ENCODE measurements around the gene DNAH10.

Gene DNAH10

DNA sequence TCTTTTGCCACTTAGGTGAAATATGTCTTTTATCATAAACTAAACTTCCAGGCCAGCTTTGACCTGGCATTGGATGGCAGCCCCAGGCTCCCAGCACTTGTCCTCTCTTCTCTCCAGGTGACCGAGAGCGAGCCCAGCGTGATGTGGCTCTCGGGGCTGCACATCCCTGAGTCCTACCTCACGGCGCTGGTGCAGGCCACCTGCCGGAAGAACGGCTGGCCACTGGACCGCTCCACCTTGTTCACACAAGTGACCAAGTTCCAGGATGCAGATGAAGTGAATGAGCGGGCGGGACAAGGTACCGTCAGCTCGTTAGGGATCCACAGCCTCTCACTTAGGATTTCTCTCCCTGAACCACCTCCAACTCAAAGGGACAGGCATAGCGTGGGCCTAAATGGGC lies 171.1 kb downstream of the DNAH10 start:
- no peak for TF ChIP-seq ZBTB1 (tag by site-specific recombination; IDR thresholded peaks at IDR 0.05)
- TF ChIP-seq, protein P1, sequence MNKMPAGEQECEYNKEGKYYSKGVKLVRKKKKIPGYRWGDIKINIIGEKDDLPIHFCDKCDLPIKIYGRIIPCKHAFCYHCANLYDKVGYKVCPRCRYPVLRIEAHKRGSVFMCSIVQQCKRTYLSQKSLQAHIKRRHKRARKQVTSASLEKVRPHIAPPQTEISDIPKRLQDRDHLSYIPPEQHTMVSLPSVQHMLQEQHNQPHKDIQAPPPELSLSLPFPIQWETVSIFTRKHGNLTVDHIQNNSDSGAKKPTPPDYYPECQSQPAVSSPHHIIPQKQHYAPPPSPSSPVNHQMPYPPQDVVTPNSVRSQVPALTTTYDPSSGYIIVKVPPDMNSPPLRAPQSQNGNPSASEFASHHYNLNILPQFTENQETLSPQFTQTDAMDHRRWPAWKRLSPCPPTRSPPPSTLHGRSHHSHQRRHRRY (tag by site-specific recombination; IDR thresholded peaks at IDR 0.05) = no peak
- no peak for TF ChIP-seq ZNF423 (tag by site-specific recombination; IDR thresholded peaks at IDR 0.05)
- no peak for TF ChIP-seq ZNF416 (tag by site-specific recombination; IDR thresholded peaks at IDR 0.05)
- TF ChIP-seq ZNF514 (tag by site-specific recombination; IDR thresholded peaks at IDR 0.05) = no peak
- no peak for TF ChIP-seq ZNF501 (tag by site-specific recombination; IDR thresholded peaks at IDR 0.05)
- no peak for TF ChIP-seq ZNF292 (tag by site-specific recombination; IDR thresholded peaks at IDR 0.05; ENCODE audit: borderline replicate concordance, low read depth)
- no peak for TF ChIP-seq ZNF426 (tag by site-specific recombination; IDR thresholded peaks at IDR 0.05)
- no peak for TF ChIP-seq OSR2 (tag by site-specific recombination; IDR thresholded peaks at IDR 0.05)
- TF ChIP-seq ZNF311 (tag by site-specific recombination; IDR thresholded peaks at IDR 0.05; ENCODE audit: borderline replicate concordance) = no peak
- TF ChIP-seq ZFP37 (tag by site-specific recombination; IDR thresholded peaks at IDR 0.05) = no peak
- TF ChIP-seq ZNF626 (tag by site-specific recombination; IDR thresholded peaks at IDR 0.05) = no peak
- no peak for TF ChIP-seq ZNF157 (tag by site-specific recombination; IDR thresholded peaks at IDR 0.05)
- TF ChIP-seq ZNF169 (tag by site-specific recombination; IDR thresholded peaks at IDR 0.05) = no peak
- TF ChIP-seq ZNF211 (tag by site-specific recombination; IDR thresholded peaks at IDR 0.05; ENCODE audit: low read depth) = no peak
- no peak for TF ChIP-seq FEZF1 (tag by site-specific recombination; IDR thresholded peaks at IDR 0.05)
- no peak for TF ChIP-seq ZNF221 (tag by site-specific recombination; IDR thresholded peaks at IDR 0.05; ENCODE audit: borderline replicate concordance)
- POLR2A ChIA-PET = no interaction called here
- Histone ChIP-seq H3K9me3 (ENCODE audit: control insufficient read depth, insufficient read depth, low read depth, low read length) (no peaks in the 10 kb centered on the region), H3K4me1 (ENCODE audit: control insufficient read depth, insufficient read depth, low read length) (no peaks in the 10 kb centered on the region), H3K36me3 (ENCODE audit: control insufficient read depth in 2 of 2, insufficient read depth in 1 of 2, low read length in 2 of 2) (peaks cover 0 to 20% of the 10 kb centered on the region in 2 experiments; a peak in 1 of 3 replicates), H3K27ac (ENCODE audit: extremely low read depth, low read depth, low read length) (no peak overlapping the region), H3K4me3 (ENCODE audit: low read depth, low read length) (no peak overlapping the region)
- CTCF ChIA-PET = no interaction called here

DNA sequence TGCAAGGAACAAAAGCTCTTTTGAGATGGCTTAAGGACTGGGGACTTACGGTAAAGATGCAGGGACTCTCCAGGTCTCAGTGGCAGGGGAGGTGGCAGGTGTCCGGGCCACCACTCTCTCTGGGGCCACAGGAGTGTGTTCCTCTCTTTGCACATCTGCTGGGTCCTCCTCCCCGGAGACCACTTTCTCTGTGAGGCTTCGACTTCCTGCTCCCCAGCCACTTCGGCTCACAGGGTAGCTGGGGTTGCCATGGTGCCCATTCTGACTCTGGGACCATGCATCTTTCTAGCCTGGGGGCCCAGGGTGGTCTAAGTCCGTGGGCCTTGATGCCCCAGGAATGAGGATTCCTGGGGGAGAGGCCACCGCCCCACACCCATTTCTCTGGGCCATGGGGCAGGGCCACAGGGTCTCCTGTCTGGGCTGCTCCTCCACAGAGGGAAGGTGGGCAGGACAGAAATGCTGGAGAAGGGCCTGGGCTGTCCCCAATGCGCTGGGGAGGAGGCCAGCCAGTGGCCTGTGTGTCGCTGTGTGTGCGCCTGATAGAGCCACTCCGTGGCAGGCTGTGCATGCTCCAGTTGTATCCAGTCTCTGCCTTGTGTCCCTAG lies 172.0 kb downstream of the DNAH10 start:
- ChIA-PET CTCF (no interaction called here), POLR2A (no interaction called here)
- Histone ChIP-seq H3K36me3 (ENCODE audit: control insufficient read depth in 2 of 2, insufficient read depth in 1 of 2, low read length in 2 of 2) (peaks cover 0 to 20% of the 10 kb centered on the region in 2 experiments; a peak in 1 of 3 replicates), H3K4me1 (ENCODE audit: control insufficient read depth, insufficient read depth, low read length) (no peaks in the 10 kb centered on the region), H3K27ac (ENCODE audit: extremely low read depth, low read depth, low read length) (no peak overlapping the region), H3K9me3 (ENCODE audit: control insufficient read depth, insufficient read depth, low read depth, low read length) (no peaks in the 10 kb centered on the region), H3K4me3 (ENCODE audit: low read depth, low read length) (no peak overlapping the region)
- TF ChIP-seq ZBTB21 (tag by site-specific recombination; IDR thresholded peaks at IDR 0.05) = no peak
- no peak for TF ChIP-seq ZNF214 (tag by site-specific recombination; IDR thresholded peaks at IDR 0.05; ENCODE audit: borderline replicate concordance)
- TF ChIP-seq, protein P2, sequence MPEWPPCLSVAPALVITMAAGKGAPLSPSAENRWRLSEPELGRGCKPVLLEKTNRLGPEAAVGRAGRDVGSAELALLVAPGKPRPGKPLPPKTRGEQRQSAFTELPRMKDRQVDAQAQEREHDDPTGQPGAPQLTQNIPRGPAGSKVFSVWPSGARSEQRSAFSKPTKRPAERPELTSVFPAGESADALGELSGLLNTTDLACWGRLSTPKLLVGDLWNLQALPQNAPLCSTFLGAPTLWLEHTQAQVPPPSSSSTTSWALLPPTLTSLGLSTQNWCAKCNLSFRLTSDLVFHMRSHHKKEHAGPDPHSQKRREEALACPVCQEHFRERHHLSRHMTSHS (tag by site-specific recombination; IDR thresholded peaks at IDR 0.05) = no peak
- no peak for TF ChIP-seq ZSCAN23 (tag by site-specific recombination; IDR thresholded peaks at IDR 0.05)
- no peak for TF ChIP-seq ZNF211 (tag by site-specific recombination; IDR thresholded peaks at IDR 0.05; ENCODE audit: low read depth)
- TF ChIP-seq ZNF394 (tag by site-specific recombination; IDR thresholded peaks at IDR 0.05; ENCODE audit: borderline replicate concordance) = no peak
- TF ChIP-seq ZNF561 (tag by site-specific recombination; IDR thresholded peaks at IDR 0.05; ENCODE audit: borderline replicate concordance) = no peak
- TF ChIP-seq, protein P3, sequence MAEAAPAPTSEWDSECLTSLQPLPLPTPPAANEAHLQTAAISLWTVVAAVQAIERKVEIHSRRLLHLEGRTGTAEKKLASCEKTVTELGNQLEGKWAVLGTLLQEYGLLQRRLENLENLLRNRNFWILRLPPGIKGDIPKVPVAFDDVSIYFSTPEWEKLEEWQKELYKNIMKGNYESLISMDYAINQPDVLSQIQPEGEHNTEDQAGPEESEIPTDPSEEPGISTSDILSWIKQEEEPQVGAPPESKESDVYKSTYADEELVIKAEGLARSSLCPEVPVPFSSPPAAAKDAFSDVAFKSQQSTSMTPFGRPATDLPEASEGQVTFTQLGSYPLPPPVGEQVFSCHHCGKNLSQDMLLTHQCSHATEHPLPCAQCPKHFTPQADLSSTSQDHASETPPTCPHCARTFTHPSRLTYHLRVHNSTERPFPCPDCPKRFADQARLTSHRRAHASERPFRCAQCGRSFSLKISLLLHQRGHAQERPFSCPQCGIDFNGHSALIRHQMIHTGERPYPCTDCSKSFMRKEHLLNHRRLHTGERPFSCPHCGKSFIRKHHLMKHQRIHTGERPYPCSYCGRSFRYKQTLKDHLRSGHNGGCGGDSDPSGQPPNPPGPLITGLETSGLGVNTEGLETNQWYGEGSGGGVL (tag by site-specific recombination; IDR thresholded peaks at IDR 0.05) = no peak
- no peak for TF ChIP-seq ZNF830 (tag by site-specific recombination; IDR thresholded peaks at IDR 0.05; ENCODE audit: low read depth)
- TF ChIP-seq ZNF19 (tag by site-specific recombination; IDR thresholded peaks at IDR 0.05; ENCODE audit: low read depth) = no peak
- TF ChIP-seq, protein P4, sequence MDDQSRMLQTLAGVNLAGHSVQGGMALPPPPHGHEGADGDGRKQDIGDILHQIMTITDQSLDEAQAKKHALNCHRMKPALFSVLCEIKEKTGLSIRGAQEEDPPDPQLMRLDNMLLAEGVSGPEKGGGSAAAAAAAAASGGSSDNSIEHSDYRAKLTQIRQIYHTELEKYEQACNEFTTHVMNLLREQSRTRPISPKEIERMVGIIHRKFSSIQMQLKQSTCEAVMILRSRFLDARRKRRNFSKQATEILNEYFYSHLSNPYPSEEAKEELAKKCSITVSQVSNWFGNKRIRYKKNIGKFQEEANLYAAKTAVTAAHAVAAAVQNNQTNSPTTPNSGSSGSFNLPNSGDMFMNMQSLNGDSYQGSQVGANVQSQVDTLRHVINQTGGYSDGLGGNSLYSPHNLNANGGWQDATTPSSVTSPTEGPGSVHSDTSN (CRISPR knock-in tag; IDR thresholded peaks at IDR 0.05) = no peak
- TF ChIP-seq ZNF621 (tag by site-specific recombination; IDR thresholded peaks at IDR 0.05) = no peak
- no peak for TF ChIP-seq ZNF658 (tag by site-specific recombination; IDR thresholded peaks at IDR 0.05)
- TF ChIP-seq ZBTB48 (tag by site-specific recombination; IDR thresholded peaks at IDR 0.05) = no peak
- TF ChIP-seq ZBTB20 (tag by site-specific recombination; IDR thresholded peaks at IDR 0.05) = no peak
- no peak for TF ChIP-seq ZNF404 (tag by site-specific recombination; IDR thresholded peaks at IDR 0.05)
- no peak for TF ChIP-seq ZNF366 (tag by site-specific recombination; conservative IDR thresholded peaks at IDR 0.05)
- TF ChIP-seq ZNF544 (tag by site-specific recombination; IDR thresholded peaks at IDR 0.05) = no peak
